ENCODE measurements around the gene MACROD2.

MACROD2 gene

DNA sequence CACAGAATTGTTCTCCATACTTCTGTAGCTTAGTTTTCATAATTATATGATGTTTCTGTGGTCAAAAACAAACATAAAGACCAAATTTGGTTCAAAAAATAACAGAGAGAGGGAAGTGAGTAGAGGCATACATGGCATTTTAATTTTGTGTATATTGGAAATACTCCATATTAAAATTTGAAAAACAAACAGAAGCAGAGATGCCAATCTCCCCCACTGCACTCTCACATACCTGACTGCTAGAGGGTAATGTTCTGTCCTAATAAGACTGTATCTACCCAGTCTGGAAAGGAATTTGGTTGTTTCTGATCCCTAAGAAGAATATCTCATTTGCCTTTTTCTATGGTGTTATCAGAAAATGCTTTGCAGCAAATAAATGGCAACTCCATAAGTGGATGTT, 1301.1 kb downstream of the MACROD2 start:
- FAIRE-seq (no peak), DNase-seq (ENCODE audit: insufficient read length, low spot score) (no peak)
- TF ChIP-seq, protein P1, sequence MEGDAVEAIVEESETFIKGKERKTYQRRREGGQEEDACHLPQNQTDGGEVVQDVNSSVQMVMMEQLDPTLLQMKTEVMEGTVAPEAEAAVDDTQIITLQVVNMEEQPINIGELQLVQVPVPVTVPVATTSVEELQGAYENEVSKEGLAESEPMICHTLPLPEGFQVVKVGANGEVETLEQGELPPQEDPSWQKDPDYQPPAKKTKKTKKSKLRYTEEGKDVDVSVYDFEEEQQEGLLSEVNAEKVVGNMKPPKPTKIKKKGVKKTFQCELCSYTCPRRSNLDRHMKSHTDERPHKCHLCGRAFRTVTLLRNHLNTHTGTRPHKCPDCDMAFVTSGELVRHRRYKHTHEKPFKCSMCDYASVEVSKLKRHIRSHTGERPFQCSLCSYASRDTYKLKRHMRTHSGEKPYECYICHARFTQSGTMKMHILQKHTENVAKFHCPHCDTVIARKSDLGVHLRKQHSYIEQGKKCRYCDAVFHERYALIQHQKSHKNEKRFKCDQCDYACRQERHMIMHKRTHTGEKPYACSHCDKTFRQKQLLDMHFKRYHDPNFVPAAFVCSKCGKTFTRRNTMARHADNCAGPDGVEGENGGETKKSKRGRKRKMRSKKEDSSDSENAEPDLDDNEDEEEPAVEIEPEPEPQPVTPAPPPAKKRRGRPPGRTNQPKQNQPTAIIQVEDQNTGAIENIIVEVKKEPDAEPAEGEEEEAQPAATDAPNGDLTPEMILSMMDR (IDR thresholded peaks at IDR 0.05; ENCODE audit: insufficient read depth, missing control alignments), result no peak

DNA sequence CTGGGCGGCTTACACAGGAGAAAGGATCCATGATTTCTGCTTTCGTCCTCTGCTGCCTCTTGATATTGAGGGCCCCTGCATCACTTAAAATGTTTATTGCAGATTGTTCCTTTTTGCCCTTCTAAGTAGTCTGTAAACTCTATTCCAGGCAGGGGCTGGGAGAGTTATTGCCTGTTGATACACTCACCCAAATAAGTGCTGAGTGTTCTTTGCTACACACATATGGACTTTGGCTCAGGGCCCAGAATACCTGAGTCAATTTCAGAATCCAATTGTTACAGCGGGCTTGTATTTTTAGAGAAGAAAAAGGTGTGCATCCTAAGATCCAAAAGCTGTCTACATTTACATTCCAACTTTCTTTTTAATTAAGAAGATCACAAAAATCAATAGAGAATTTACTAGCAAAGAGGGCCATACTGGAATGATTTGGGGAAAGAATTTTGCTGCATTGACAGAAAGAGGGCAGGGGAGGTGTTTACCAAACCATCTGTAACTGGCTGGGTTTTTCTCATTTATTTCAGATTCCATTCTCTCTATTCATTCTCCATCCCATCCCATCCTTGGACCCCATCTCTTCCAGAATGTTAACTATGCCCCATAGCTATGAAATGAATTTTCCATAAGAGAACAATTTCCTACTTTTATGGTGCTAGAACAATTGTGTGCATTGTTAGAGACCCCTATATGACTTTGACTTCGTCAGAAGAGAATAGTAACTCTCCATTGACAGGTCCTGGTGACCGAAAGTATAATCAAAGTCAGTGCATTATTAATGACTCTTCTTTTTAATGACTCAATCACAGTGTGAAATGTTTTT, 1302.0 kb downstream of the MACROD2 start:
- TF ChIP-seq, protein P1 (IDR thresholded peaks at IDR 0.05; ENCODE audit: insufficient read depth, missing control alignments), result no peak
- FAIRE-seq, result no peak

DNA sequence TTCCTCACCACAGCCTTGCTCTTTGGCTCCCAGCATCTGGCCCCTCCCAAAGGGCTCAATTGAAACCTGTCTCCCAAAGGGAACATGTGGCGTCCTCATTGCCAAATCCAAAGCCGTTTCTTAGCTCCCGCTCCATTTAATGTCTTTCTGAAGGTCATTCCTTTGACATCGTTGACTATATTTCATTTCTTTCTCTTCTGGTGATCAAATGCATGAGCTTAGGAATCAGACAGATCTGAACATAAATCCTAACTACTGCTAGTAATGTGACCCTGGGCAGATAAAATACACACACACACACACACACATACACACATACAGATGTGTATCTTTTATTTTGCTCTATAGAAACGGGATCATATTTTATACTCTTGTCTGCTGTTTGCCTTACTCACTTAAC, 1306.8 kb downstream of the MACROD2 start:
- TF ChIP-seq, protein P1 (IDR thresholded peaks at IDR 0.05; ENCODE audit: insufficient read depth, missing control alignments), result no peak
- DNase-seq (ENCODE audit: insufficient read length, low spot score) (no peak), FAIRE-seq (no peak)

More for the DNA sequence above, 1302.0 kb downstream of the MACROD2 start:
- DNase-seq (ENCODE audit: insufficient read length, low spot score), result no peak

DNA sequence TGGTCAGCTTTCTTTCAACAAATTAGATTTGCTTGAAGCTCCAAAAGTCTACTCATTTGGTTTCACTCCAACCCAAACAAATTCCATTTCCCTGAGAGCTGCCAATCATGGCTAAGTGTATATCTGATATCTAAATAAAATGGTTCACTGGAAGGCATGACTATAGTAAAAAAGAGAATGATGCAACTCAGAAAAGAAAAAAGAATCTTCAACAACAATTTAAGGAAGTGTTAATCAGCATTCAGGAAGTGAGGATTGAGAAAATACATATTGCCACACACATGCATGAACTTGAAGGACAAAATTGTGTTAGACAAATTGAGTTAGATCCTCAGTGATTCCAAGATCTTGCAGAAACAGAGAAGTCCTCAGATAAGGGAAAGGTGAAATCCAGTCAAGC, 1315.0 kb downstream of the MACROD2 start:
- FAIRE-seq (no peak), DNase-seq (ENCODE audit: insufficient read length, low spot score) (no peak)
- TF ChIP-seq, protein P1 (IDR thresholded peaks at IDR 0.05; ENCODE audit: insufficient read depth, missing control alignments), result no peak

DNA sequence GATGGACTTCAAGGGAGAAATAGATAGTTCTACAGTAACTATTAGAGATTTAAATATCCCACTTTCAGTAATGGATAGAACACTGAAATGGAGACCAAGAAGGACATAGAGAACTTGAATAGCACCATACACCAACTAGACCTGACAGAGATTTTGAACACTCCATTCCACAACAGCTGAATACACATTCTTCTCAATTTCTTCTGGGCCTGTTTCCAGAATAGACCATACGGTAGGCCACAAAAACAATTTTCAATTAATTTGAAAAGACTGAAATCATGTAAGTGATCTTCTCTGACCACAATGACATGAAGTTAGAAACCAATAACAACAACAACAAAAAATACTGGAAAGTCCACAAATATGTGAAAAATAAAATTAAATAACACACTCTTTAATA, 1321.2 kb downstream of the MACROD2 start:
- no peak for DNase-seq (ENCODE audit: insufficient read length, low spot score)
- FAIRE-seq, result no peak
- TF ChIP-seq, protein P1 (IDR thresholded peaks at IDR 0.05; ENCODE audit: insufficient read depth, missing control alignments), result no peak

DNA sequence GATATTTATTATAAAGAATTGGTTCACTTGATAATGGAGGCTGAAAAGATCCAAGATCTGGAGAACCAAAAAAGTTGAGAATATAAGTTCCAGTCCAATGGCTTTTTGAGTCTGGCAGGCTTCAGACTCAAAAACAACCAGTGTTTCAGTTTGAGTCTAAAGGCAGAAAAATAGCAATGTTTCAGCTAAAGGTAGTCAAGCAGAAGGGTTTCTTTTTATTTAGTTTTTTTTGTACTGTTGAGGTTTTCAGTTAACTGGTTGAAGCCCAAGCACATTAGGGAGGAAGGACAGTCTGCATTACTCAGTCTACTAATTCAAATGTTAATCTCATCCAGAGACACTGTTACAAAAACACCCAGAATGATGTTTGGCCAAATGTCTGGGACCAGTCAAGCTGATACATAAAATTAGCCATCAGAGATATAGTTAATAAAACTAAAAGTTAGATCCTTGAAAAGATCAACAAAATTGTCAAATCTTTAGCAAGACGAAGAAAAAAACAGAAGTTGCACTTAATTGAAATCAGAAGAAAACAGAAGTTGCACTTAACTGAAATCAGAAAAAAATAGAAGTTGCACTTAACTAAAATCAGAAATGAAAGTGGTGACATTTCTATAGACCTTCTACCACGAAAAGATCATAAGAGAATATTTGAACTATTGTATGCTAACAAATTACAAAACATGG, 1322.4 kb downstream of the MACROD2 start:
- no peak for DNase-seq (ENCODE audit: insufficient read length, low spot score)
- no peak for FAIRE-seq

More for the DNA sequence above, 1322.4 kb downstream of the MACROD2 start:
- TF ChIP-seq, protein P1 (IDR thresholded peaks at IDR 0.05; ENCODE audit: insufficient read depth, missing control alignments), result no peak

Data from D721Med (cell line).